Measurements from ENCODE around the gene CHRM5. TPM values are rescaled to one million over a fixed set of nuclear protein-coding genes. Genes with fewer than 3 reads are reported as not detected.
"Not testable (repeated sequence)": the region's sequence is repeated elsewhere in the genome, so short reads cannot be mapped to it uniquely, and the experiment has no call there.

Gene CHRM5
- total RNA-seq, 1 experiment from 2014 or later, result not detected

- CTCF ChIA-PET, result interaction anchor here (0.6 kb wide), 1 partner anchor 39 kb away, joined by 4 read pairs; no protein-coding TSS in a partner anchor
- BruUV-seq (replicated peaks), result no TSS peak
- POLR2A ChIA-PET, result no interaction called here
- no peak for TF ChIP-seq CTCF (IDR thresholded peaks at IDR 0.05; ENCODE audit: insufficient read depth in 1 of 2, low read depth in 1 of 2, low read length in 1 of 2, severe bottlenecking in 1 of 2, unreplicated experiment in 1 of 2)
- Mint-ChIP-seq H3K4me3 (ENCODE audit: unreplicated experiment) (no peak overlapping the region), H3K9me3 (ENCODE audit: unreplicated experiment) (peaks cover 28% of the 10 kb centered on the region), H3K36me3 (ENCODE audit: insufficient read depth, unreplicated experiment) (no peaks in the 10 kb centered on the region), H3K27me3 (ENCODE audit: insufficient read depth, unreplicated experiment) (peaks cover 3% of the 10 kb centered on the region), H3K4me1 (ENCODE audit: low read depth, unreplicated experiment) (peaks cover 7% of the 10 kb centered on the region), H3K27ac (ENCODE audit: unreplicated experiment) (no peak overlapping the region)
- no peaks in the 10 kb centered on the region for H3K4me1 ChIP-seq
- H3K9me3 ChIP-seq, result no peaks in the 10 kb centered on the region; the same call in 1 of the 2 replicates
- no peaks in the 10 kb centered on the region for H3K36me3 ChIP-seq (ENCODE audit: control insufficient read depth, insufficient read depth, low read length)
- H3K27me3 ChIP-seq (replicated peaks; ENCODE audit: control insufficient read depth, insufficient read depth, low read length), result no peaks in the 10 kb centered on the region
- H3K4me3 ChIP-seq (ENCODE audit: low read depth, low read length), result no peak overlapping the region
- intact Hi-C loops (cut with micrococcal nuclease; ENCODE audit: unreplicated experiment), result no loop called here
- DNase-seq, result peak in 1 of 2 experiments; percentile 33
Observed at GRCh38 chr15:34049112-34049511, 80.8 kb downstream of the CHRM5 start.

- H3K36me3 Mint-ChIP-seq (ENCODE audit: insufficient read depth, unreplicated experiment); POLR2A ChIA-PET; BruUV-seq (replicated peaks): not testable (repeated sequence)
Observed at GRCh38 chr15:34050385-34050784, 82.1 kb downstream of the CHRM5 start.

GRCh38 chr15:34054081-34054707, 85.9 kb downstream of the CHRM5 start:
- Histone ChIP-seq H3K4me1 (no peaks in the 10 kb centered on the region), H3K9me3 (no peaks in the 10 kb centered on the region; the same call in 1 of the 2 replicates), H3K4me3 (ENCODE audit: low read depth, low read length) (no peak overlapping the region), H3K27me3 (replicated peaks; ENCODE audit: control insufficient read depth, insufficient read depth, low read length) (no peaks in the 10 kb centered on the region), H3K36me3 (ENCODE audit: control insufficient read depth, insufficient read depth, low read length) (no peaks in the 10 kb centered on the region)
- ChIA-PET CTCF (no interaction called here), POLR2A (no interaction called here)
- peaks cover 23% of the 10 kb centered on the region for H3K9me3 Mint-ChIP-seq (ENCODE audit: unreplicated experiment)
- intact Hi-C loops (cut with micrococcal nuclease; ENCODE audit: unreplicated experiment), result no loop called here
- no peak overlapping the region for H3K27ac Mint-ChIP-seq (ENCODE audit: unreplicated experiment)
- H3K27me3 Mint-ChIP-seq (ENCODE audit: insufficient read depth, unreplicated experiment), result peaks cover 3% of the 10 kb centered on the region
- no peaks in the 10 kb centered on the region for H3K36me3 Mint-ChIP-seq (ENCODE audit: insufficient read depth, unreplicated experiment)
- peaks cover 3% of the 10 kb centered on the region for H3K4me1 Mint-ChIP-seq (ENCODE audit: low read depth, unreplicated experiment)
- no peak for DNase-seq
- TF ChIP-seq CTCF (IDR thresholded peaks at IDR 0.05; ENCODE audit: insufficient read depth in 1 of 2, low read depth in 1 of 2, low read length in 1 of 2, severe bottlenecking in 1 of 2, unreplicated experiment in 1 of 2), result no peak
- H3K4me3 Mint-ChIP-seq (ENCODE audit: unreplicated experiment), result no peak overlapping the region
- no TSS peak for BruUV-seq (replicated peaks)

More at GRCh38 chr15:34050385-34050784, 82.1 kb downstream of the CHRM5 start:
- H3K4me3 ChIP-seq (ENCODE audit: low read depth, low read length); H3K27me3 ChIP-seq (replicated peaks; ENCODE audit: control insufficient read depth, insufficient read depth, low read length); H3K27ac Mint-ChIP-seq (ENCODE audit: unreplicated experiment); CTCF ChIA-PET; H3K9me3 ChIP-seq; H3K4me1 Mint-ChIP-seq (ENCODE audit: low read depth, unreplicated experiment); intact Hi-C loops (cut with micrococcal nuclease; ENCODE audit: unreplicated experiment); H3K4me1 ChIP-seq; H3K36me3 ChIP-seq (ENCODE audit: control insufficient read depth, insufficient read depth, low read length); H3K27me3 Mint-ChIP-seq (ENCODE audit: insufficient read depth, unreplicated experiment); H3K4me3 Mint-ChIP-seq (ENCODE audit: unreplicated experiment); DNase-seq: not testable (repeated sequence)
- H3K9me3 Mint-ChIP-seq (ENCODE audit: unreplicated experiment), result peaks cover 28% of the 10 kb centered on the region
